ENCODE data around the gene NAIF1.

GRCh38 chr9:128048663-128049062, 18.5 kb downstream of the NAIF1 start:
- TF ChIP-seq, protein P1, sequence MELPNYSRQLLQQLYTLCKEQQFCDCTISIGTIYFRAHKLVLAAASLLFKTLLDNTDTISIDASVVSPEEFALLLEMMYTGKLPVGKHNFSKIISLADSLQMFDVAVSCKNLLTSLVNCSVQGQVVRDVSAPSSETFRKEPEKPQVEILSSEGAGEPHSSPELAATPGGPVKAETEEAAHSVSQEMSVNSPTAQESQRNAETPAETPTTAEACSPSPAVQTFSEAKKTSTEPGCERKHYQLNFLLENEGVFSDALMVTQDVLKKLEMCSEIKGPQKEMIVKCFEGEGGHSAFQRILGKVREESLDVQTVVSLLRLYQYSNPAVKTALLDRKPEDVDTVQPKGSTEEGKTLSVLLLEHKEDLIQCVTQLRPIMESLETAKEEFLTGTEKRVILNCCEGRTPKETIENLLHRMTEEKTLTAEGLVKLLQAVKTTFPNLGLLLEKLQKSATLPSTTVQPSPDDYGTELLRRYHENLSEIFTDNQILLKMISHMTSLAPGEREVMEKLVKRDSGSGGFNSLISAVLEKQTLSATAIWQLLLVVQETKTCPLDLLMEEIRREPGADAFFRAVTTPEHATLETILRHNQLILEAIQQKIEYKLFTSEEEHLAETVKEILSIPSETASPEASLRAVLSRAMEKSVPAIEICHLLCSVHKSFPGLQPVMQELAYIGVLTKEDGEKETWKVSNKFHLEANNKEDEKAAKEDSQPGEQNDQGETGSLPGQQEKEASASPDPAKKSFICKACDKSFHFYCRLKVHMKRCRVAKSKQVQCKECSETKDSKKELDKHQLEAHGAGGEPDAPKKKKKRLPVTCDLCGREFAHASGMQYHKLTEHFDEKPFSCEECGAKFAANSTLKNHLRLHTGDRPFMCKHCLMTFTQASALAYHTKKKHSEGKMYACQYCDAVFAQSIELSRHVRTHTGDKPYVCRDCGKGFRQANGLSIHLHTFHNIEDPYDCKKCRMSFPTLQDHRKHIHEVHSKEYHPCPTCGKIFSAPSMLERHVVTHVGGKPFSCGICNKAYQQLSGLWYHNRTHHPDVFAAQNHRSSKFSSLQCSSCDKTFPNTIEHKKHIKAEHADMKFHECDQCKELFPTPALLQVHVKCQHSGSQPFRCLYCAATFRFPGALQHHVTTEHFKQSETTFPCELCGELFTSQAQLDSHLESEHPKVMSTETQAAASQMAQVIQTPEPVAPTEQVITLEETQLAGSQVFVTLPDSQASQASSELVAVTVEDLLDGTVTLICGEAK (IDR thresholded peaks at IDR 0.05; ENCODE audit: borderline replicate concordance): no peak
- no peak for TF ChIP-seq EZH2 (IDR thresholded peaks at IDR 0.05; ENCODE audit: borderline replicate concordance, control insufficient read depth, low read depth, low read length)
